HEK293 (cell line): ENCODE data around the gene CLDN15.

Experiments
- CTCF ChIA-PET: fragments of 350-600 bp; formaldehyde crosslinking; extraction: SDS; loops from one replicate; lab custom pipeline; 2021; ENCODE audit warnings: antibody characterized with exemption; lab: Yijun Ruan, JAX
- POLR2A ChIA-PET: fragments of 300-600 bp; formaldehyde crosslinking; extraction: SDS; loops from one replicate; lab custom pipeline; 2020; ENCODE audit warnings: antibody characterized with exemption, inconsistent platforms; lab: Yijun Ruan, JAX
- H3K27ac ChIP-seq: fragments of 200-500 bp; sonication (Bioruptor generic); 2 replicates; pipeline ENCODE4 v1.5.1; 2014; ENCODE audit warnings: low read depth, low read length, control low read depth, inconsistent platforms; ENCODE audit errors: extremely low read depth
- H3K36me3 ChIP-seq, 2 experiments: fragments of 200-500 bp in 1 of 2; sonication (Bioruptor generic) in 1 of 2; 1 replicate in 1 of 2; 2 replicates in 1 of 2; pipeline ENCODE4 v1.5.1; 2014 to 2017; ENCODE audit warnings: inconsistent platforms in 2 of 2, low read length in 2 of 2; ENCODE audit not compliant: control insufficient read depth in 2 of 2, insufficient read depth in 1 of 2
- H3K4me1 ChIP-seq: fragments of 200-500 bp; sonication (Bioruptor generic); 2 replicates; pipeline ENCODE4 v1.5.1; 2014; ENCODE audit warnings: mild to moderate bottlenecking, low read length, inconsistent platforms; ENCODE audit not compliant: control insufficient read depth, insufficient read depth
- H3K4me3 ChIP-seq: 2 replicates; pipeline ENCODE4 v1.5.1; 2011; ENCODE audit warnings: low read depth, mild to moderate bottlenecking, control low read depth, low read length, moderate library complexity
- H3K9me3 ChIP-seq: fragments of 200-500 bp; sonication (Bioruptor generic); 2 replicates; pipeline ENCODE4 v1.5.1; 2014; ENCODE audit warnings: low read depth, low read length, inconsistent platforms; ENCODE audit not compliant: control insufficient read depth, insufficient read depth
- BCL6B ChIP-seq: fragments of 450-650 bp; formaldehyde crosslinking; IDR thresholded peaks from 2 replicates; pipeline ENCODE4 v1.5.1; 2017; ENCODE audit warnings: missing biosample characterization, missing genetic modification characterization
- FEZF1 ChIP-seq: fragments of 450-650 bp; formaldehyde crosslinking; IDR thresholded peaks from 2 replicates; pipeline ENCODE4 v1.5.1; 2016; ENCODE audit warnings: missing biosample characterization, missing genetic modification characterization
- HIC1 ChIP-seq: fragments of 450-650 bp; formaldehyde crosslinking; IDR thresholded peaks from 2 replicates; pipeline ENCODE4 v1.5.1; 2016; ENCODE audit warnings: missing biosample characterization, missing genetic modification characterization
- KLF16 ChIP-seq: fragments of 450-650 bp; formaldehyde crosslinking; IDR thresholded peaks from 2 replicates; pipeline ENCODE4 v1.5.1; 2017; ENCODE audit warnings: missing biosample characterization, missing genetic modification characterization
- KLF9 ChIP-seq: fragments of 450-650 bp; formaldehyde crosslinking; IDR thresholded peaks from 2 replicates; pipeline ENCODE4 v1.5.1; 2016; ENCODE audit warnings: missing biosample characterization, missing genetic modification characterization, low read depth
- RBAK ChIP-seq: fragments of 450-650 bp; formaldehyde crosslinking; IDR thresholded peaks from 2 replicates; pipeline ENCODE4 v1.5.1; 2016; ENCODE audit warnings: missing biosample characterization, missing genetic modification characterization
- SP3 ChIP-seq: fragments of 450-650 bp; formaldehyde crosslinking; IDR thresholded peaks from 2 replicates; pipeline ENCODE4 v1.5.1; 2016; ENCODE audit warnings: missing biosample characterization, missing genetic modification characterization
- ZBTB1 ChIP-seq: fragments of 450-650 bp; formaldehyde crosslinking; IDR thresholded peaks from 2 replicates; pipeline ENCODE4 v1.5.1; 2016; ENCODE audit warnings: missing biosample characterization, missing genetic modification characterization
- ZEB2 ChIP-seq: fragments of 450-650 bp; formaldehyde crosslinking; IDR thresholded peaks from 2 replicates; pipeline ENCODE4 v1.5.1; 2016; ENCODE audit warnings: missing biosample characterization, missing genetic modification characterization
- ZNF133 ChIP-seq: fragments of 450-650 bp; formaldehyde crosslinking; IDR thresholded peaks from 2 replicates; pipeline ENCODE4 v1.5.1; 2016; ENCODE audit warnings: missing biosample characterization, missing genetic modification characterization
- ZNF140 ChIP-seq: fragments of 450-650 bp; formaldehyde crosslinking; IDR thresholded peaks from 2 replicates; pipeline ENCODE4 v1.5.1; 2016; ENCODE audit warnings: missing biosample characterization, missing genetic modification characterization
- ZNF146 ChIP-seq: fragments of 450-650 bp; formaldehyde crosslinking; IDR thresholded peaks from 2 replicates; pipeline ENCODE4 v1.5.1; 2016; ENCODE audit warnings: missing biosample characterization, missing genetic modification characterization
- ZNF2 ChIP-seq: fragments of 450-650 bp; formaldehyde crosslinking; IDR thresholded peaks from 2 replicates; pipeline ENCODE4 v1.5.1; 2016; ENCODE audit warnings: missing biosample characterization, missing genetic modification characterization
- ZNF24 ChIP-seq: fragments of 450-650 bp; formaldehyde crosslinking; IDR thresholded peaks from 2 replicates; pipeline ENCODE4 v1.5.1; 2016; ENCODE audit warnings: missing biosample characterization, missing genetic modification characterization
- ZNF274 ChIP-seq, 2 experiments: fragments of 200-500 bp in 1 of 2; fragments of 450-650 bp in 1 of 2; sonication (Bioruptor generic) in 1 of 2; formaldehyde crosslinking in 1 of 2; IDR thresholded peaks; 2 replicates each; pipeline versions ENCODE4 v1.5.1 to v1.6.1; 2014 to 2016; ENCODE audit warnings: borderline replicate concordance in 1 of 2, inconsistent platforms in 1 of 2, low read length in 1 of 2, missing biosample characterization in 1 of 2, missing genetic modification characterization in 1 of 2
- ZNF426 ChIP-seq: fragments of 450-650 bp; formaldehyde crosslinking; IDR thresholded peaks from 2 replicates; pipeline ENCODE4 v1.5.1; 2017; ENCODE audit warnings: missing biosample characterization, missing genetic modification characterization, mild to moderate bottlenecking, inconsistent platforms, moderate library complexity
- ZNF510 ChIP-seq: fragments of 450-650 bp; formaldehyde crosslinking; IDR thresholded peaks from 2 replicates; pipeline ENCODE4 v1.5.1; 2018; ENCODE audit warnings: mild to moderate bottlenecking, missing genetic modification characterization, missing biosample characterization; ENCODE audit not compliant: insufficient replicate concordance
- ZNF596 ChIP-seq: fragments of 450-650 bp; IDR thresholded peaks from 2 replicates; pipeline ENCODE4 v1.5.0; 2018; ENCODE audit warnings: missing biosample characterization, mild to moderate bottlenecking, missing genetic modification characterization, moderate library complexity
- ZNF658 ChIP-seq: fragments of 450-650 bp; formaldehyde crosslinking; IDR thresholded peaks from 2 replicates; pipeline ENCODE4; 2016; ENCODE audit warnings: missing biosample characterization, missing genetic modification characterization
- ZNF76 ChIP-seq: fragments of 450-650 bp; formaldehyde crosslinking; IDR thresholded peaks from 2 replicates; pipeline ENCODE4; 2016; ENCODE audit warnings: low read depth, missing biosample characterization, missing genetic modification characterization, borderline replicate concordance
- ZSCAN16 ChIP-seq: fragments of 450-650 bp; formaldehyde crosslinking; IDR thresholded peaks from 2 replicates; pipeline ENCODE4 v1.5.1; 2016; ENCODE audit warnings: missing biosample characterization, missing genetic modification characterization

Gene CLDN15

GRCh38 chr7:101271021-101271420, 33.4 kb upstream of the CLDN15 start:
- no peaks in the 10 kb centered on the region for H3K36me3 ChIP-seq
- H3K9me3 ChIP-seq: no peaks in the 10 kb centered on the region
- ChIA-PET POLR2A (interaction anchor here (0.7 kb wide), 1 partner anchor 62 kb away, joined by 10 read pairs; no protein-coding TSS in a partner anchor), CTCF (interaction anchor here (1.1 kb wide), 1 partner anchor 12 kb away, joined by 6 read pairs; no protein-coding TSS in a partner anchor)
- TF ChIP-seq HIC1 (tag by site-specific recombination): no peak
- TF ChIP-seq ZNF274 (IDR thresholded peaks at IDR 0.05; ENCODE audit: low read length): no peak
- TF ChIP-seq ZNF274 (tag by site-specific recombination; IDR thresholded peaks at IDR 0.05; ENCODE audit: borderline replicate concordance): no peak
- no peak for TF ChIP-seq ZNF140 (tag by site-specific recombination)
- TF ChIP-seq ZBTB1 (tag by site-specific recombination): no peak
- TF ChIP-seq ZNF426: no peak
- no peak for TF ChIP-seq KLF16 (tag by site-specific recombination)
- TF ChIP-seq ZEB2 (tag by site-specific recombination): no peak
- TF ChIP-seq SP3 (tag by site-specific recombination): no peak
- no peak for TF ChIP-seq ZNF510 (tag by site-specific recombination)
- no peak for TF ChIP-seq ZNF2
- no peaks in the 10 kb centered on the region for H3K4me1 ChIP-seq
- no peak overlapping the region for H3K27ac ChIP-seq
- no peak overlapping the region for H3K4me3 ChIP-seq

DNA sequence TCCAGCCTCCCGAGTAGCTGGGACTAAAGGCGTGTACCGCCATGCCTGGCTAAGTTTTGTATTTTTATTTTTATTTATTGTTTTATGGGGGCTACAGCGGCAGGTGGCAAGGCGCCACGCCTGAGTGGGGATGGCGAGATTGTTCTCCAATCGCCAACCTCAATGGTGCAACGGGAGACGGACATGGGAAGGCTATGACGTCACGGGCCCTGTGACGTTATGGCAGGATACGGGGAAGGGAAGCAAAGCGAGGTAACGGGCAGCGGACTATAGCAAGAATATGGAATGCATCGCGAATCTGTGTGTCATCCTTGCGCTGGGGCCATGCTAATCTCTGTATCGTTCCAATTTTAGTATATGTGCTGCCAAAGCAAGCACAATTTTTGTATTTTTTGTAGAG, 32.1 kb upstream of the CLDN15 start:
- H3K36me3 ChIP-seq: no peaks in the 10 kb centered on the region
- no peaks in the 10 kb centered on the region for H3K9me3 ChIP-seq
- H3K4me3 ChIP-seq: no peak overlapping the region
- TF ChIP-seq ZNF76 (tag by site-specific recombination) (no peak), ZNF133 (tag by site-specific recombination) (no peak), FEZF1 (no peak), ZNF146 (tag by site-specific recombination) (no peak), KLF9 (tag by site-specific recombination) (no peak), BCL6B (tag by site-specific recombination) (no peak), RBAK (tag by site-specific recombination) (no peak), ZNF658 (no peak), ZNF24 (tag by site-specific recombination) (no peak), ZSCAN16 (tag by site-specific recombination) (no peak), ZNF596 (tag by site-specific recombination) (no peak)
- no peak overlapping the region for H3K27ac ChIP-seq
- no peaks in the 10 kb centered on the region for H3K4me1 ChIP-seq
- CTCF ChIA-PET: interaction anchor here (0.7 kb wide), 1 partner anchor 87 kb away, joined by 3 read pairs; no protein-coding TSS in a partner anchor
- POLR2A ChIA-PET: no interaction called here
